HG02884 (cell line): Measurements from ENCODE around the gene FBXL13.
"Not testable (repeated sequence)": the region's sequence is repeated elsewhere in the genome, so short reads cannot be mapped to it uniquely, and the experiment has no call there.

ENCODE experiments used
- ATAC-seq: cut with Tn5 transposase; IDR thresholded peaks from one replicate; pipeline ENCODE4 v1.9.1; 2021; ENCODE audit warnings: mild to moderate bottlenecking, moderate library complexity; ENCODE audit not compliant: unreplicated experiment

The FBXL13 gene

DNA sequence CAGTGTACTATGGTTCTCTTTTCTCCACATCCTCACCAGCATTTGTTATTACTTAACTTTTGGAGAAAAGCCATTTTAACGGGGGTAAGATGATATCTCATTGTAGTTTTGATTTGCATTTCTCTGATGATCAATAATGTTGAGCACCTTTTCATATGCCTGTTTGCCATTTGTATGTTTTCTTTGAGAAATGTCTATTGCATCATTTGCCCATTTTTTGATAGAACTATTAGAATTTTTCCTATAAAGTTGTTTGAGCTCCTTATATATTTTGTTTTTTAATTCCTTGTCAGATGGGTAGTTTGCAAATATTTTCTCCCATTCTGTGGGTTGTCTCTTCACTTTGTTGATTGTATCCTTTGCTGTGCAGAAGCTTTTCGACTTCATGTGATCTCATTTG, 172.5 kb downstream of the FBXL13 start:
- ATAC-seq, result not testable (repeated sequence)

DNA sequence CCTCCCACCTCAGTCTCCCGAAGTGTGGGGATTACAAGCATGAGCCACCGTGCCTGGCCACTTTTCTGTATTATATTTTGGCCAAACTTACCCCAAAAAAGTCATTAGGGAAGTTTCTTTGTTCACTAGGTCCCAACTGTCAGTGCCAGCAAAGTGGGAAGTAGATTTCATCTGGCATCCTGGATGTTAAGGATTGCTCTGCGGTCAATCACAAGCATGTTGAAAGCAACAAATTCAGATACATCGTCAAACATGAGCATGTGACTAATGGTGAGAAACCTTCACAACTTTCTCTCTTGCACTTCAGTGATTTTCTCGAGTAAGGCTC, 176.1 kb downstream of the FBXL13 start:
- ATAC-seq, result no peak

DNA sequence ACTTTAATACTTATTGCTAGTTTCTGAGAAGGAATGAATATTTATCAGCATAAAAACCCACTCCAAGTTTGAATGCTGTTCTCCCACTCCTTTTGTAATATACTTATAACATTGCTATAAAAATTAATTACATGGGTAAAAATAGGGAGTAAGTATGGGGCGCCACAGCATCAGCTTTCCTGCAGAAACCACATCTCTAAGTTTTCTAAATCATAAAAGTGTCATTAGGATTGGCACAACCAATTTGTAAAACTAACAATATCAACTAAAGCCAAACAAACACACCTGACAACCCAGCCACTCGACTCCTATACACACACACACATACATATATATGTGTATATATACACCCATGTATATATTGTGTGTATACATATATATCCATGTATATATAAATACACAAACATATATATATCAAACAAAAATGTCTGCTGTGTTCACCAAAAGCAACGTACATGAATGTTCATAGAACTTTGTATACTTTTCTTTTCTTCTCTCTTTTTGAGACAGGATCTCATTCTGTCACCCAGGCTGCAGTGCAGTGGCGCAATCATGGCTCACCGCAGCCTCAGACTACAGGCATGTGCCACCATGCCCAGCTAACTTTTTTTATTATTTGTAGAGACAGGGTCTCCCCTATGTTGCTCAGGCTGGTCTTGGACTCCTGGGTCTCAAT, 176.6 kb downstream of the FBXL13 start:
- ATAC-seq, result no peak

DNA sequence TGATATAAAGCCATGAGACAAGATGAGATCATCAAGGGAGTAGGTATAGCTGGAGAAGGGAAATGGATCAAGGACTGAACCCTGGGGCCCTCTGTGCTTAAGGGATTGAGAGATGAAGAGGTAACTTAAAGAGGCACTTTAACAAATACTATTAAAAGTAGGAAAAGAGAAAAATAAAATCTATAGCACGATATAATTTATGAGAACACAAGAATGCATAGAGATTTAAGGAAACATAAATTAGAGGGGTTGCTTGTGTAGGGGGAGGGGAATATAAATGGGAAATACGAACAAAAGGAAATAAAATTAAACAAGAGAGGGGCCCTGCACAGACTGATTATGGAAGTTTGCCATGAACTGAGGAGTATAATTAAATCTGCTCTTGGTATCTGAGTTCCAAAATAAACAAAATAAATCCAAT, 177.4 kb downstream of the FBXL13 start:
- no peak for ATAC-seq

DNA sequence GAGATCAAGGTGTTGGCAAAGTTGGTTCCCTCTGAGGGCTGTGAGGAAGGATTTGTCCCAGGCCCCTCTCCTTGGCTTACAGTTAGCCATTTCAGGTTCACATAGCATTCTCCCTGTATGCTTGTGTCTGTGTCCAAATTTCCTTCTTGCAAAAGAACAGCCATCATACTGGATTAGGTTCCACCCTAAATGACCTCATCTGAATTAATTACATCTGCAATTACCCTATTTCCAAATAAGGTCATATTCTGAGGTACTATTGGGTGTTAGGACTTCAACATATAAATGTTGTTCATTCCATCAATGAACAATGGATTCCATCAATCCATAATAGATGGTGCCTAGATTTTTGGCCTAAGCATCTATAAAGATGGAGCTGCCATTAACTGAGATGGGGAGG, 178.0 kb downstream of the FBXL13 start:
- no peak for ATAC-seq

DNA sequence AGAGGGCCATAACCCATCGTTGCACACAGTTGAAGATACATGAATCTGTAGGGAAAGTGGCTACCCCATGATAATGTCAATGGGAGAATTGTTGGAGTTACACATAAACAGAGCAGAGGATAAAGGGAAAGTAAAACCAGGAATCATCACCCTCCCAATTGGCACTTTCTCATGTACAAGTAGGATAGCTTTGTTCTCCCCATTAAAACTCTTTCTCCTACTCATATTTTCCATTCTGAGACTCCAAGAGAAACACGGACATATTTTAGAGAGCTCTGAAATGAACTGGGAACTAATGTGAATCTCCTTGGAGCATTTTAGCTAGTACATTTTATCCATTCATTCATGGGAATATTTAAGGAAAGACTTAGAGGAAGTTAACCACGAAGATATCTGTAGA, 179.0 kb downstream of the FBXL13 start:
- no peak for ATAC-seq

DNA sequence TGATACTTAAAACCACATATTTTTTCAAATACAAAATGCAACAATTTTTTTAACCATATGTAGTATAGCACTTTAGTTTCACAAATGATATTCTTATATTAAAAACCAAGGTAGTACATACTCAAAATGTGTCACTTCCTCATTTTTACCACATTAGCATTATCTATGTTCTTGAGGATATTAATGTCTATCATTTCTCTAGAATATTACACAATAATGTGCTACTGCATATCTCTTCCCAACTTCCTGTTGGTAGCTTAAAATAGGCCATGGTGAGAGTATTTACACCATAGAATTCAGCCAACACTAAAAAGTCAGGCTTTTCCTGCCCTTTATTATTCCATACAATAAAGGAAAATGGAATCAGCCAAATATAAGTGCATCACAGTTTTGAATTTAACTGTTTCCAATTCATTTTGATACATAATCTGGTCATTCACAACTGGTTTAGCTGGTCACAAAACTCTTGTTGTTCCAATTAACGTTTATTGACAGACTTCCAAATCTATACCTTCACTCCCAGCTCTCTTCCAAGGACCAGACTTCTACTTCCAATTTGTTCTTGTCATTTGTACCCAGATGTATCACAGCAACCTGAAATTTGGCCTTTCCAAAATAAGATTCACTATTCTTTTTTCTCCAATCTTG, 181.8 kb downstream of the FBXL13 start:
- ATAC-seq, result no peak

DNA sequence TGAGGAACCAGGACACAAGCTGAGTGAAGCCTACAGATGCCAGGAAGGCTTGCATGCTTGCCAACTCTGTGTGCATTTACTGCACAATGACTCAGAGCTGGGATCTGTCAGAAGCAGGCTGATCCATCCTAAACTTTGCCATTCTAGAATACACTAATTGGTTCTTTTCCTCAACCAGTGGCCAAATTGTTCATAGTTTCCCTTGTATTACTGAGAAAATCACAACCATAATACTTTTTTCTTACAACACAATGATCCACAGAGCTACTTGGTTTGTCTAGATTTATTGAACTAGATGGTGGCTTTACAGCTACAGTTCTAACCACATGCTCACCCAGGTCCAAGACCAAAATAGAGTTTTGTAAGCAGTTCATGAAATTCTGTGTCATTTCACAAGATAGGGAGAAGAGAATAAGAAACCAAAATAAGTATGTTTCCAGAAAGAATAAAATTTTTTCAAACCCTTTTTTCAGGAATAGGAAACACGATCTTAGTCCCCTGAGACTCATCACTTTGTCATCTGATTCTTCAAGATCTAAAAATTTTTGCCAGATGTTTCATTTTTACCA, 182.8 kb downstream of the FBXL13 start:
- no peak for ATAC-seq

DNA sequence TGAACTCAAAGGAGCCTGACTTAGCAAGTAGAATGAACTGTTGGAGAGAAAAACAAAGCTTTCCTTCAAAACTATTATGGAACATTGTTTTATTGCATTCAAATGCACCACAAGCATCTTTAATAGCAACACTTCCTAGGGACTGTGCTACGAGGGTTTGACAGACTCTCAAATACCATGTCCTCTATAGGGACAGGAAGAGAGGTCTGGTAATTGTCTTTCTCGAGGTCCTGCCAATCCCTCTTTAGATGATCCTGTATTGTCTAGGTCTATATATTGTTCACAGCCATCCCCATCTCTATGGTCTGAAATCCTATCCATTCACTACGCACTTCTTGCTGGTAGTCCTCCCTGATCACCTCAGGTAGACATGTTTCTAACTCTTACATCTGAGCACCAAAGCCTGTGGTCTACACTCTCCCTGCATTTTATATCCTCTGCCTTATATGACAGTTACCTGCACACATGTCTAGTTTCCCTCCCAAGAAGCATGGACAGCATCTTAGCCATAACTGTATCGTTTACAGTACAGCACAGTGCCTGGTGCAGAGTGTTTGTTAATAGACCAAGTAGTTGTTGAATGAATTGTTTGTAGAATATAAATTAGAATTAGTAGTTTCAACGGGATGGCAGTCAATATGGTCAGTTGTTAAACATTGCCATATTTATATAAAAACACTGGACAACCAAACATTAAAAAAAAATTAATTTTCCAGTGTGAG, 183.5 kb downstream of the FBXL13 start:
- no peak for ATAC-seq

DNA sequence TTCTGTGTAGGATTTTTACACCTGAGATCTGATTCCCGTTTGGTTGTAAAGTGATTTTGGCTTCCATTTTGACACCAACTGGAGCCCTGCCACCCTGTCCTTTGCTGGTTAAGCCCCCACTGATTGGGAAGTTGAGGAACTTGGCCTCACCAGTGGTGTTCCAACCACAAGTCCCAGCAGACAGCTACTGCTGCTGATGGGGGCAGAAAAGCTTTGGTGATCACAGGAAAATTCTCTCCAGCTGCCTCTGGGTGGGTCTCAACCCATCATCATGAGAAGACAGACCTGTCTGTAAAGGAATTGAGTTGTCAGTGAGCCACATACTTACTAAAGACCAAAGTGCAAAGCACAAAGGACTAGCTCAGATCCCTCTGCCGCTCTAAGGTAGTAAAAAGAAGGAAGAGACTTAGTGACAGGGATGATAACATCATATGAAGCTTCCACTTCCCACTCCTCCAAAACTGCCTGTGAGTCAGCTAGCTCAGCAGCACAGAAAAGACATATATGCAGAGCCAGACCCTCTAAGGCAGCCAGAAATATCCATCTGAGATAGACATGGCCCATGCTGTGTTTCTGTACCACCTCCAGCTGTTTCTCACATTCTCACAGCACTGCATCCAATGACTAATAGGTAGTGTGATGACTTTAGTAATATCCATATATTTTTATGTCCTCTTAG, 184.2 kb downstream of the FBXL13 start:
- ATAC-seq, result no peak

DNA sequence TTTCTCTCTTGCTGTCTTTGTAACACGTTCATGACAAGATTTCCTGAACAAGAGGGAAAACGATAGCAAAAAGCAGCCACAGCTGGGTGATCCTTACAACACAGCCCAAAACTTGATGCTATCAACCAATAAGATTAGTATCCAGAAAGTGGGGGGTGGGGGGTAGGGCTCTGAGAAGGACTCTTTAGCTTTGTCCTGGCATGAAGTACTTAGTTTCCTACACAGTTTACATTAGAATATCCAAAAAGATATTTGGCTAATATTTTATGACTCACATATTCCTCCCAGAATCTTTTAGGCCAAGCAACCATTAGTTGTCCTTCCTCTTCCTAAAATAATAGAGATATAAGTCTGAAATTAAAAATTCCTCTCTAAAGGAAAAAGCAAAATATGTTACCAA, 184.7 kb downstream of the FBXL13 start:
- ATAC-seq, result no peak

DNA sequence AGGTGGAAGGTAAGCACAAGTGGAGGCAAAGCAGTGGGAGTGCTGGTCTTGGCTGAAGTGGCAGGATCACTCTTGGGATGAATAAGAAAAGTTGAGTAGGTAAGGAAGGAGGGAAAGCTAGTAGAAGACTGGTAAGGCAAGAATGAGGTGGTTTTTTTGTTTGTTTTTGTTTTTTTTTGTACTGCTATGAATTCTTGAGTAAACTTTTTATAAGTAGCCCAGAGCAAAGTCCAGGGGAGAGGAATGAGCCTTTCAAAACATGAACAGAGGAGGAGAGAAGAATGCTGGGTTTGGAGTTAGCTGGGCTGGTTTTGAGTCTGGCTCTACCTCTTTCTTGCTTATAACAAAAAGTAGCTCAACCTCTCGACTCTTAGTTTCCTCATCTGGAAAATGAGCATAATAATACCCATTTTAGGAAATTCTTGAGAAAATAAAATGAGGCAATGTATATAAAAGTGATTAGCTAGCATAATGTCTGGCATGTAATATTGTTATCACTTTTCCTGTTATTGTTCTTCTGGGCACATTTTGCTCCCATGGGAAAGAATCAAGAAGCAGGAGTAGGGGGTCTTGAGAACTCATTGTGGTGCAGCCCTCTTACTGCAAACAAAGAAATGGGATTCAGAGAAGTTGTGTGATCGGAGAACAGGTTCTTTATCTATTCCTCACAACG, 185.9 kb downstream of the FBXL13 start:
- no peak for ATAC-seq

DNA sequence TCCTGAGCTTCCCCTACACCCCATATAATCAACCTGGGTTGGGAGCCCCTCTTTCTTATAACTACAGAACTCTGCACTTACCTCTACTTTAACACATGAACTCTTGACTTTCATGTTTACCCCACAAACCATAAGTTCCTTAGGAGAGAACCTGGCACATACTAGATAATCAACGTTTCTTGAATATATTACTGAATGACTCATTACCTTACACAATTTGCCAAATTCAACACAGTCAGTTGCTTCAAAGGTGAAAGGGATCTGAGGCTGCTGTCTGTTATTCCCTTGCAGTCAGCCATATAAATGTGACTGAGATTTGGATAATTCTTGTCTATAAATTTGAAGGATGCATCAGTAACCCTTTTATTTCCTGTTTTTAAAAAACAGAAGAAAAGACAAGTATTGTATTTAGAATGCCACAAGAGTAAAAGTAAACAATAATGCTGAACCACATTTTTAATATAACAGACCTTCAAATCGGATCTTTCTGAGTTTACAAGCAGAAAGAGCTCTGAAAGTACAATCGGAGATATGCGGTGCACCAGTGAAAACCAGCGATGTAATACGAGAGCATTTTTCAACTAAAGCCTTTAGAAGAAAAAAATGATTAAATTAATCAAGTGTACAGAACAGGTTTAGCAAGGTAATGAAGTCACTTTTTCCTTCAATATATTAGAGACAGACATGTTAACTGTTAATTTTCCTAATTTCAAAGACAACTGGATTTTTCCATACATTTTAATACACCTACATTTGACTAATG, 191.3 kb downstream of the FBXL13 start:
- ATAC-seq, result no peak

DNA sequence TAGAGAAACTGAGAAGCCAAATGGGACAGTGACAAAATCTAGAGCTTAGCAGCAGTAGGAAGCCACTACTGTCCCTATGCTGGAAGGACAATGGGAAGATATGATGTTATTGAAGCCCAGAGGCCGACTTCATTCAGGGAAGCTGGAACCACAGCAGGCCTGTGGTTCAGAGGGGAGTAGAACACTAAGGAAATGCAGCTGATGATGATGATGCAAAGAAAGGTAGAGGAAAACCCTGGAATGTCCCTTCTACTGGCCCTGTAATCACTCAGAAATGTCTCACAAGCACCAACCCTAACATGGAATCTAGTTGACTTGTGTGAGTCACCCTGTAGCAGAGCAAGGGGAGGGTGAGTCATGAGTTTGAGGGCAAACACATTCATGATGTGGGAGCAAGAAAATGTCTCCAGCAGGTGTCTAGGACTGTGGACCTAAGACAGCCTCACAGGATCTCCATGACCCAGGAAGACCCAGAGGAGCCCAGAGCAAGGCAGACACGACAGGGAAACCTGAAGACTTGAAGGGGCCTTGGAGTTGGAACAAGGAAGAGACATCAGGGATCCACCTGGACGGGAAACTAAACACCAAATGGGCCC, 198.8 kb downstream of the FBXL13 start:
- no peak for ATAC-seq

DNA sequence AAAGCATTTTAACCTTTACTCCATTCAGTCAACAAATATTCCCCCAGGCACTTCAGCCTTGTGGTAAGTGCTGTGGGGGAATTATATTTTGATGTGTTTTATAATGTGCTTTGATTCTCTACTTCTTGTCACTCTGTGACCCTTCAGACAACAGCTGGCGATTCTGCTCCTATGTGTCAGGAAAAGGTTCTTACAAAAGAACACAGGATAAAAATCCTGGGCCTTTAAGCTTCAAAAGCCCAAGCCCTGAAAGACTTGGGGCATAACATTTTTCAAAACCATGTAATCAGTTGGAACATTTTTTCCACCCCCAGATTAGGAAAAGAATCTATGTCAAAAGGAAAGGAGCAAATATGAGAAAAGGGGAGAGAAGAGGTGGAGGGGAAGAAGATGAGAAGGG, 199.6 kb downstream of the FBXL13 start:
- no peak for ATAC-seq

DNA sequence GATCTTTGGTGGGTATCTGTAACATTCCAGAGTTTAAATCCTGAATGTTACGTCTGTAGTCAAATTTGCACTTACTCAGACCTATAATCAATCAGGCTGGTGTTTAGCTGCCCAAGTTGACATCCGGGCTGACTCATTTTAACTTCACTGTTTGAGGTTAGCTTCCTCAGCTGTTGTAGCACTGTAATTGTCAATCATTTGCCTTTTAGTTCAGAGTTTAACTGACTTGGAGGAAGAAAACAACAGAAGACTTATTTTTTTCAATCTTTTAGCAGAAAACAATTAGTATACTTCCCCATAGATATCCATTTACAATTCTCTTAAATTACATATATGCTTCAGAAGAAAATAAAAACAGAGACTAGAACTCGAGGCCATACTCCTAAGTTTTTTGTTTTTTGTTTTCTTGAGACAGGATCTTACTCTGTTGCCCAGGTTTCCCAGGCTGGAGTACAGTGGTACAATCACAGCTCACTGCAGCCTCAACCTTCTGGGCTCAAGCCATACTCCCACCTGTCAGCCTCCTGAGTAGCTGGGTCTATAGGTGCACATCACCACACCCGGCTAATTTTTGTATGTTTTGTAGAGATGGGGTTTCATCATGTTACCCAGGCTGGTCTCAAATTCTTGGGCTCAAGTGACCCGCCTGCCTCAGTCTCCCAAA, 200.3 kb downstream of the FBXL13 start:
- peak; percentile 100 for ATAC-seq

DNA sequence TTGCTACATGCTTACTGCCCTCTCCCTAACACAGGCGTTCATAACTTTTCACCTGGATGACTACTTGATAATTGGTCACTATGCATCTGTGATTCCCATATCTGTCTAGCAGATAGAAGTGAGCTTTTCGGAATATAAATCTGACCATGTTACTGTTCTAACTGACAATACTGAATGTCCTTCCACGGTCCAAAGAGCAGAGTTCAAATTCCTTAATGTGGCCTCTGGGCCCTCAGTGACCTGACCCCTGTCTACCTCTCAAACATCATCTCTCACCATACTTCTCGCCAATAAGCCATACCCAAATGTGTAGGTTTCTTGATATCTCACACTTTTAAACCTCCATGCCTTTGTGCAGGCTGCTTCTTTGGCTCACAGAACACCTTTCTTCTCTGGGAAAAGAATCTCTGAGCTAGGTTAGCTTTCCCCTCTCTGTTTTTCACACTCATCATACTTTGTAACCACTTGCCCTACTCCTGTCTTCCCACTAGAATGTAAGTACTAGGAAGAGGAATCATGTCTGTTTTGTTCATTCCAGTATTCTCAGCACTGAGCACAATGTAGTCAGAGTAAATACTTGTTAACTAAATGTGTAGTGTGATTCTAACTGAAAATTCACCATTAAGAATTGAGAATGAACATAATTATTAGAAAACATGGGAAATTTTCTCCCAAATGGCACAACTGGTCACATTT, 201.0 kb downstream of the FBXL13 start:
- ATAC-seq, result peak; percentile 4

DNA sequence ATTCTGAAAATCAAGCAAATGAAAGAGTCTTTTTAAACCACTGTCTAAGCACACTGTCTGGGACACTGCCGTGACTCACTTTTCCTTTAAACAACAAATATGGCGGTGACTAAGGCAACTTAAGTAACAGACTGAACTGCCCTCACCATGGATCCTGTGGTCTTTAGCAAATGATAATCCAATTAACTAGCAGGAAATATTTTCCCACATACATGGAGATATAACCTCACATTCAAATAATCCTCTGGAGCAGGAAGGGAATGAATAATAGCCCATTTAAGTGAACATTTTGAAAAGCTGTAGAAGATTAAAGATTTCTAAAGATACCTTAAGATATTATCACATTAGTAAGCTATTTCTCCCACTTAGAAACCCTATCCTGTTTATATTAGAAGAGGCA, 202.1 kb downstream of the FBXL13 start:
- no peak for ATAC-seq

DNA sequence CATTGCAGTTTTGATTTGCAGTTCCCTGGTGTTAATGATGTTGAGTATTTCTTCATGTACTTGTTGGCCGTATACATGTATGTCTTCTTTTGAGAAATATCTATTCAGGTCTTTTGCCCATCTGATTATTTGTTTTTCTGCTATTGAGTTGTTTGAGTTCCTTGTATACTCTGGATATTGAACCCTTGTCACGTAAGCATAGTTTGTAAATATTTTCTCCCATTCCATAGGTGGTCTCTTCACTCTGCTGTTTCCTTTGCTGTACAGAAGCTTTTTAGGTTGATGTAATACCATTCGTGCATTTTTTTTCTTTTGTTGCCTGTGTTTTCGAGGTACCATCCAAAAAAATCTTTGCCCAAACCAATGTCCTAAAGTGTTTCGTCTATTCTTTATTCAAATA, 205.4 kb downstream of the FBXL13 start:
- no peak for ATAC-seq
